ENCODE measurements around the gene MOV10. TPM values are rescaled to one million over a fixed set of nuclear protein-coding genes. Genes with fewer than 3 reads are reported as not detected.
A peak's percentile ranks its signal among the peaks of the same experiment; 100 is the strongest.

Gene MOV10
- total and polyA plus RNA-seq, 2 donors (not counting 1 experiment from before 2014, with no cell fraction given) = 31.0 to 46.2 TPM

DNA sequence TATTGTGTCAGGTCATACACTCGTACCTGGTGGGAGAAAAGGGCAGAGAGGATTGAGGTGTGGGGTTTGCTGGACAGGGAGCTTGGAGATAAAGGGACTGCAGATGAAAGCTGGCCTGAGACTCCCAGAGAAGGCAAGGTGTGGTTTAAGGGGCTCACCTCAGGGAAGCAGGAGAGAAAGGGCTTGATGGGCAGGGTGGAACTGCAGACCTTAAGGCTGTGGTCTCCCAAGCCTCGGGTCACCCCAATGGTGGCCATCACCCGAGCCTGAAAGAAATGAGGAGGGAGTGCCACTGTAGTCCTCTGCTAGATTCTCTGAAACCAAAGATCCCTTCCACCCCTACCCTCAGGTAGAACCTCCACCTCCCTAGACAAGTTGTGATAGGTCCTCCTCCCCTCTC lies 36.1 kb downstream of the MOV10 start:
- H3K27ac ChIP-seq (ENCODE audit: low read length in 2 of 2) = no peak overlapping the region
- H3K9me3 ChIP-seq (ENCODE audit: control extremely low read depth in 1 of 3, control insufficient read depth in 2 of 3, insufficient read depth in 1 of 3, low read length in 2 of 3) = no peaks in the 10 kb centered on the region
- ChIA-PET CTCF (interaction anchor here (0.6 to 6.6 kb wide), 7 partner anchors 8 to 341 kb away, joined by 3 to 122 read pairs (median 5); partner anchors contain the start of gene MOV10), POLR2A (no interaction called here)
- Mint-ChIP-seq H3K27ac (peak overlapping the region; percentile 11), H3K27me3 (no peaks in the 10 kb centered on the region), H3K9me3 (ENCODE audit: insufficient read depth) (no peaks in the 10 kb centered on the region), H3K4me3 (no peak overlapping the region), H3K4me1 (peaks cover 31% of the 10 kb centered on the region)
- H3K4me3 ChIP-seq (ENCODE audit: control extremely low read depth in 1 of 5, extremely low read depth in 1 of 5, insufficient read depth in 1 of 5, low read depth in 2 of 5, low read length in 4 of 5) = no peak overlapping the region
- DNase-seq = no peak
- H3K4me1 ChIP-seq (ENCODE audit: control insufficient read depth in 2 of 2, insufficient read depth in 2 of 2, low read length in 2 of 2) = peaks cover 27 to 40% of the 10 kb centered on the region in 2 donors
- ATAC-seq (ENCODE audit: low read depth) = no peak
- no peak overlapping the region for H3K9ac ChIP-seq (ENCODE audit: low read length)
- H3K79me2 ChIP-seq (ENCODE audit: control insufficient read depth, insufficient read depth, low read length) = no peaks in the 10 kb centered on the region
- H2AFZ ChIP-seq (ENCODE audit: insufficient read depth, low read depth, low read length, poor library complexity, severe bottlenecking) = no peak overlapping the region
- H3K4me2 ChIP-seq (replicated peaks; ENCODE audit: low read depth, low read length, poor library complexity, severe bottlenecking) = no peak overlapping the region
- no peaks in the 10 kb centered on the region for H4K20me1 ChIP-seq (ENCODE audit: control insufficient read depth, insufficient read depth, low read length, poor library complexity, severe bottlenecking)
- WGBS (ENCODE audit: insufficient coverage) = 97% methylated on average over 3 of the region's 3 CpGs
- H3K36me3 ChIP-seq (replicated peaks in 1 of 2; ENCODE audit: control extremely low read depth in 1 of 2, control insufficient read depth in 1 of 2, extremely low read depth in 1 of 2, insufficient read depth in 2 of 2, low read length in 1 of 2) = no peaks in the 10 kb centered on the region
- intact Hi-C loops (cut with micrococcal nuclease) = loop anchor here (10.0 kb wide), 4 partner anchors 1104 to 2004 kb away; partner anchors contain the start of genes AP4B1, DCLRE1B, NRAS and RSBN1
- H3K27me3 ChIP-seq (replicated peaks in 1 of 4; ENCODE audit: control extremely low read depth in 1 of 4, control insufficient read depth in 3 of 4, insufficient read depth in 4 of 4, low read length in 3 of 4) = no peaks in the 10 kb centered on the region
- TF ChIP-seq CTCF (IDR thresholded peaks at IDR 0.05) (no peak), EZH2 (IDR thresholded peaks at IDR 0.05; ENCODE audit: borderline replicate concordance, insufficient read depth, low read depth, low read length, poor library complexity, severe bottlenecking) (no peak)

- Mint-ChIP-seq H3K9me3 (ENCODE audit: insufficient read depth) (no peaks in the 10 kb centered on the region), H3K27ac (no peak overlapping the region), H3K4me1 (peaks cover 31% of the 10 kb centered on the region), H3K27me3 (no peaks in the 10 kb centered on the region), H3K4me3 (no peak overlapping the region)
- Histone ChIP-seq H3K4me1 (ENCODE audit: control insufficient read depth in 2 of 2, insufficient read depth in 2 of 2, low read length in 2 of 2) (peaks cover 27 to 40% of the 10 kb centered on the region in 2 donors), H3K79me2 (ENCODE audit: control insufficient read depth, insufficient read depth, low read length) (no peaks in the 10 kb centered on the region), H4K20me1 (ENCODE audit: control insufficient read depth, insufficient read depth, low read length, poor library complexity, severe bottlenecking) (no peaks in the 10 kb centered on the region), H3K9ac (ENCODE audit: low read length) (no peak overlapping the region), H3K27me3 (replicated peaks in 1 of 4; ENCODE audit: control extremely low read depth in 1 of 4, control insufficient read depth in 3 of 4, insufficient read depth in 4 of 4, low read length in 3 of 4) (no peaks in the 10 kb centered on the region), H3K36me3 (replicated peaks in 1 of 2; ENCODE audit: control extremely low read depth in 1 of 2, control insufficient read depth in 1 of 2, extremely low read depth in 1 of 2, insufficient read depth in 2 of 2, low read length in 1 of 2) (no peaks in the 10 kb centered on the region), H3K4me3 (ENCODE audit: control extremely low read depth in 1 of 5, extremely low read depth in 1 of 5, insufficient read depth in 1 of 5, low read depth in 2 of 5, low read length in 4 of 5) (no peak overlapping the region), H3K9me3 (ENCODE audit: control extremely low read depth in 1 of 3, control insufficient read depth in 2 of 3, insufficient read depth in 1 of 3, low read length in 2 of 3) (no peaks in the 10 kb centered on the region), H2AFZ (ENCODE audit: insufficient read depth, low read depth, low read length, poor library complexity, severe bottlenecking) (no peak overlapping the region), H3K27ac (ENCODE audit: low read length in 2 of 2) (no peak overlapping the region), H3K4me2 (replicated peaks; ENCODE audit: low read depth, low read length, poor library complexity, severe bottlenecking) (no peak overlapping the region)
- POLR2A ChIA-PET = no interaction called here
- ATAC-seq (ENCODE audit: low read depth) = no peak
- TF ChIP-seq CTCF (IDR thresholded peaks at IDR 0.05) = no peak
- TF ChIP-seq EZH2 (IDR thresholded peaks at IDR 0.05; ENCODE audit: borderline replicate concordance, insufficient read depth, low read depth, low read length, poor library complexity, severe bottlenecking) = no peak
- CTCF ChIA-PET = interaction anchor here (0.6 to 6.6 kb wide), 5 partner anchors 8 to 319 kb away, joined by 3 to 122 read pairs (median 18); partner anchors contain the start of gene MOV10
- intact Hi-C loops (cut with micrococcal nuclease) = loop anchor here (10.0 kb wide), 4 partner anchors 1104 to 2004 kb away; partner anchors contain the start of genes AP4B1, DCLRE1B, NRAS and RSBN1
- DNase-seq = no peak
- 64% methylated on average over 6 of the region's 7 CpGs for WGBS (ENCODE audit: insufficient coverage)
These were observed 36.6 kb downstream of the MOV10 start for GRCh38 chr1:112711041-112711440.
